Body of pancreas (tissue), 4 donors: ENCODE data around the gene PRSS48.

Experiments
- POLR2A ChIP-seq, 3 donors: fragments of 450-650 bp; IDR thresholded peaks; one replicate each; pipeline ENCODE4 v1.6.1; 2016; ENCODE audit warnings: antibody characterized with exemption in 3 of 3, mild to moderate bottlenecking in 2 of 3
- TF ChIP-seq, protein P1 (sequence below), 7 experiments: fragments of 450-650 bp in 4 of 7; fragments of 200-600 bp in 3 of 7; sonication (generic) in 3 of 7; IDR thresholded peaks; one replicate each; pipeline ENCODE4 v1.5.1; 2016 to 2019; ENCODE audit warnings: antibody characterized with exemption in 7 of 7

DNA sequence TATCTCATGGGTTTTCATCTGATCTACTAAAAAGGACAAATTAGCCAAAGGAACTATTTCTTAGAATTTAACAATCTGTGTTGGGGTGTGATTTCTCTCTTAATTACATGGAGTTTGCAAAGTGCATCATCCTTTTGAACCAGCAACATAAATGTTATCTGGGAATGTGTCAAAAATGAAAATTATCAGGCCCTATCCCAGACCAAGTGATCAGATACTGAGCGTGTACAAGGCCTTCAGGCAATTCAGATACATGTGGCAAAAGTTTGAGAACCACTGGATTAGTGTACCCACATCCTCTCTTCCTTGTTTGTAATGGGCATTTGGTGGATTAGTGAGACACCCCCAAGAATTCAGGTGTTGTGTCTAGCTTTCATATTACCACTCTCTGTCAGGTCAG, 44.6 kb downstream of the PRSS48 start:
- TF ChIP-seq, protein P1, sequence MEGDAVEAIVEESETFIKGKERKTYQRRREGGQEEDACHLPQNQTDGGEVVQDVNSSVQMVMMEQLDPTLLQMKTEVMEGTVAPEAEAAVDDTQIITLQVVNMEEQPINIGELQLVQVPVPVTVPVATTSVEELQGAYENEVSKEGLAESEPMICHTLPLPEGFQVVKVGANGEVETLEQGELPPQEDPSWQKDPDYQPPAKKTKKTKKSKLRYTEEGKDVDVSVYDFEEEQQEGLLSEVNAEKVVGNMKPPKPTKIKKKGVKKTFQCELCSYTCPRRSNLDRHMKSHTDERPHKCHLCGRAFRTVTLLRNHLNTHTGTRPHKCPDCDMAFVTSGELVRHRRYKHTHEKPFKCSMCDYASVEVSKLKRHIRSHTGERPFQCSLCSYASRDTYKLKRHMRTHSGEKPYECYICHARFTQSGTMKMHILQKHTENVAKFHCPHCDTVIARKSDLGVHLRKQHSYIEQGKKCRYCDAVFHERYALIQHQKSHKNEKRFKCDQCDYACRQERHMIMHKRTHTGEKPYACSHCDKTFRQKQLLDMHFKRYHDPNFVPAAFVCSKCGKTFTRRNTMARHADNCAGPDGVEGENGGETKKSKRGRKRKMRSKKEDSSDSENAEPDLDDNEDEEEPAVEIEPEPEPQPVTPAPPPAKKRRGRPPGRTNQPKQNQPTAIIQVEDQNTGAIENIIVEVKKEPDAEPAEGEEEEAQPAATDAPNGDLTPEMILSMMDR (IDR thresholded peaks at IDR 0.05), result no peak
- TF ChIP-seq POLR2A (IDR thresholded peaks at IDR 0.05), result no peak
